PC-3 (cell line): Measurements from ENCODE around the gene FBXO7.

Source experiments
- CTCF ChIP-seq: fragments of 300-600 bp; sonication (generic); conservative IDR thresholded peaks from 2 replicates; pipeline ENCODE4 v1.5.1; 2017; ENCODE audit warnings: antibody characterized with exemption, low read depth, mild to moderate bottlenecking, low read length
- EZH2phosphoT487 ChIP-seq: fragments of 300-600 bp; sonication (generic); IDR thresholded peaks from 2 replicates; pipeline ENCODE4 v1.6.1; 2018; ENCODE audit warnings: mild to moderate bottlenecking, antibody characterized with exemption, low read length, borderline replicate concordance

GRCh38 chr22:32489377-32489776, 14.8 kb downstream of the FBXO7 start:
- TF ChIP-seq CTCF, result no peak
- TF ChIP-seq EZH2phosphoT487, result no peak
